ENCODE results near the gene METTL24.
A peak's percentile ranks its signal among the peaks of the same experiment; 100 is the strongest.

Gene METTL24

GRCh38 chr6:110355022-110355421, 3.1 kb downstream of the METTL24 start:
- no peaks in the 10 kb centered on the region for H3K36me3 ChIP-seq (ENCODE audit: control insufficient read depth in 1 of 2, insufficient read depth in 2 of 2, low read depth in 1 of 2, low read length in 2 of 2)
- no peak overlapping the region for H3K27ac ChIP-seq (ENCODE audit: low read length, poor library complexity, severe bottlenecking)
- no peak overlapping the region for H3K4ac ChIP-seq (ENCODE audit: low read depth in 1 of 2, low read length in 2 of 2)
- no peak overlapping the region for H2AK5ac ChIP-seq (ENCODE audit: low read length, severe bottlenecking)
- 44% methylated on average over 1 of the region's 2 CpGs for WGBS
- H4K91ac ChIP-seq (ENCODE audit: low read length) = no peak overlapping the region
- H3K14ac ChIP-seq (ENCODE audit: low read length in 2 of 2) = no peak overlapping the region
- no peak overlapping the region for H3K23ac ChIP-seq (ENCODE audit: low read length in 2 of 2)
- H3K9ac ChIP-seq (ENCODE audit: low read length) = no peak overlapping the region
- H2BK120ac ChIP-seq (ENCODE audit: low read depth, low read length) = no peak overlapping the region
- H2BK5ac ChIP-seq (ENCODE audit: low read depth, low read length, poor library complexity, severe bottlenecking) = no peak overlapping the region
- no peak overlapping the region for H2BK12ac ChIP-seq (ENCODE audit: low read length in 2 of 2)
- H3K9me3 ChIP-seq (ENCODE audit: control insufficient read depth, low read length) = no peaks in the 10 kb centered on the region
- peaks cover 35 to 37% of the 10 kb centered on the region in 2 experiments for H3K27me3 ChIP-seq (ENCODE audit: control insufficient read depth in 1 of 2, insufficient read depth in 1 of 2, low read length in 2 of 2)
- no peak overlapping the region for H2AFZ ChIP-seq (ENCODE audit: low read depth, low read length)
- DNase-seq = no peak
- no peaks in the 10 kb centered on the region for H3K79me1 ChIP-seq (replicated peaks; ENCODE audit: low read length, poor library complexity, severe bottlenecking)
- peaks cover 11% of the 10 kb centered on the region for H3K4me1 ChIP-seq (ENCODE audit: control insufficient read depth, insufficient read depth, low read depth, low read length)
- H3K4me3 ChIP-seq (ENCODE audit: insufficient read depth in 1 of 2, low read depth in 1 of 2, low read length in 2 of 2) = no peak overlapping the region
- no peak overlapping the region for H2BK15ac ChIP-seq (ENCODE audit: low read depth, poor library complexity, severe bottlenecking)
- H4K8ac ChIP-seq (ENCODE audit: low read length) = no peak overlapping the region
- H3K4me2 ChIP-seq (ENCODE audit: low read length, poor library complexity, severe bottlenecking) = no peak overlapping the region
- no peak overlapping the region for H3K18ac ChIP-seq (ENCODE audit: low read depth in 1 of 2, low read length in 2 of 2)

GRCh38 chr6:110354153-110354552, 4.0 kb downstream of the METTL24 start:
- 100% methylated on average over 1 of the region's 2 CpGs for WGBS
- no peak overlapping the region for H3K14ac ChIP-seq (ENCODE audit: low read length in 2 of 2)

GRCh38 chr6:110353457-110354001, 4.6 kb downstream of the METTL24 start:
- peaks cover 20 to 26% of the 10 kb centered on the region in 2 experiments for H3K27me3 ChIP-seq (ENCODE audit: control insufficient read depth in 1 of 2, insufficient read depth in 1 of 2, low read length in 2 of 2)
- no peak overlapping the region for H2AFZ ChIP-seq (ENCODE audit: low read depth, low read length)
- no peak overlapping the region for H2BK15ac ChIP-seq (ENCODE audit: low read depth, poor library complexity, severe bottlenecking)
- no peak overlapping the region for H2AK5ac ChIP-seq (ENCODE audit: low read length, severe bottlenecking)
- no peak overlapping the region for H3K18ac ChIP-seq (ENCODE audit: low read depth in 1 of 2, low read length in 2 of 2)
- no peaks in the 10 kb centered on the region for H3K36me3 ChIP-seq (ENCODE audit: control insufficient read depth in 1 of 2, insufficient read depth in 2 of 2, low read depth in 1 of 2, low read length in 2 of 2)
- H2BK120ac ChIP-seq (ENCODE audit: low read depth, low read length) = no peak overlapping the region
- DNase-seq = no peak
- H2BK5ac ChIP-seq (ENCODE audit: low read depth, low read length, poor library complexity, severe bottlenecking) = no peak overlapping the region
- no peak overlapping the region for H3K4me2 ChIP-seq (ENCODE audit: low read length, poor library complexity, severe bottlenecking)
- H4K8ac ChIP-seq (ENCODE audit: low read length) = no peak overlapping the region
- H3K4me3 ChIP-seq (ENCODE audit: insufficient read depth in 1 of 2, low read depth in 1 of 2, low read length in 2 of 2) = no peak overlapping the region
- H3K4me1 ChIP-seq (ENCODE audit: control insufficient read depth, insufficient read depth, low read depth, low read length) = peaks cover 13% of the 10 kb centered on the region
- no peak overlapping the region for H3K9ac ChIP-seq (ENCODE audit: low read length)
- no peak overlapping the region for H3K23ac ChIP-seq (ENCODE audit: low read length in 2 of 2)
- H3K79me1 ChIP-seq (replicated peaks; ENCODE audit: low read length, poor library complexity, severe bottlenecking) = no peaks in the 10 kb centered on the region
- H3K9me3 ChIP-seq (ENCODE audit: control insufficient read depth, low read length) = no peaks in the 10 kb centered on the region
- WGBS = 100% methylated on average over 1 of the region's 4 CpGs
- H3K4ac ChIP-seq (ENCODE audit: low read depth in 1 of 2, low read length in 2 of 2) = no peak overlapping the region
- H3K27ac ChIP-seq (ENCODE audit: low read length, poor library complexity, severe bottlenecking) = no peak overlapping the region
- no peak overlapping the region for H3K14ac ChIP-seq (ENCODE audit: low read length in 2 of 2)
- no peak overlapping the region for H2BK12ac ChIP-seq (ENCODE audit: low read length in 2 of 2)
- H4K91ac ChIP-seq (ENCODE audit: low read length) = no peak overlapping the region

More at GRCh38 chr6:110354153-110354552, 4.0 kb downstream of the METTL24 start:
- peaks cover 13% of the 10 kb centered on the region for H3K4me1 ChIP-seq (ENCODE audit: control insufficient read depth, insufficient read depth, low read depth, low read length)
- H3K4me2 ChIP-seq (ENCODE audit: low read length, poor library complexity, severe bottlenecking) = no peak overlapping the region
- no peak for DNase-seq
- H3K27me3 ChIP-seq (ENCODE audit: control insufficient read depth in 1 of 2, insufficient read depth in 1 of 2, low read length in 2 of 2) = peaks cover 27 to 33% of the 10 kb centered on the region in 2 experiments
- H2AK5ac ChIP-seq (ENCODE audit: low read length, severe bottlenecking) = no peak overlapping the region
- no peaks in the 10 kb centered on the region for H3K36me3 ChIP-seq (ENCODE audit: control insufficient read depth in 1 of 2, insufficient read depth in 2 of 2, low read depth in 1 of 2, low read length in 2 of 2)
- H3K9ac ChIP-seq (ENCODE audit: low read length) = no peak overlapping the region
- H4K91ac ChIP-seq (ENCODE audit: low read length) = no peak overlapping the region
- H3K4me3 ChIP-seq (ENCODE audit: insufficient read depth in 1 of 2, low read depth in 1 of 2, low read length in 2 of 2) = no peak overlapping the region
- H3K23ac ChIP-seq (ENCODE audit: low read length in 2 of 2) = no peak overlapping the region
- H3K9me3 ChIP-seq (ENCODE audit: control insufficient read depth, low read length) = no peaks in the 10 kb centered on the region
- H2BK5ac ChIP-seq (ENCODE audit: low read depth, low read length, poor library complexity, severe bottlenecking) = no peak overlapping the region
- no peak overlapping the region for H2BK12ac ChIP-seq (ENCODE audit: low read length in 2 of 2)
- H4K8ac ChIP-seq (ENCODE audit: low read length) = no peak overlapping the region
- H3K4ac ChIP-seq (ENCODE audit: low read depth in 1 of 2, low read length in 2 of 2) = no peak overlapping the region
- H2BK120ac ChIP-seq (ENCODE audit: low read depth, low read length) = no peak overlapping the region
- H2BK15ac ChIP-seq (ENCODE audit: low read depth, poor library complexity, severe bottlenecking) = no peak overlapping the region
- H3K18ac ChIP-seq (ENCODE audit: low read depth in 1 of 2, low read length in 2 of 2) = no peak overlapping the region
- no peaks in the 10 kb centered on the region for H3K79me1 ChIP-seq (replicated peaks; ENCODE audit: low read length, poor library complexity, severe bottlenecking)
- H3K27ac ChIP-seq (ENCODE audit: low read length, poor library complexity, severe bottlenecking) = no peak overlapping the region
- H2AFZ ChIP-seq (ENCODE audit: low read depth, low read length) = no peak overlapping the region

GRCh38 chr6:110352563-110353262, 5.4 kb downstream of the METTL24 start:
- no peak overlapping the region for H4K8ac ChIP-seq (ENCODE audit: low read length)
- no peak overlapping the region for H2BK12ac ChIP-seq (ENCODE audit: low read length in 2 of 2)
- H4K91ac ChIP-seq (ENCODE audit: low read length) = no peak overlapping the region
- H3K18ac ChIP-seq (ENCODE audit: low read depth in 1 of 2, low read length in 2 of 2) = no peak overlapping the region
- H2BK5ac ChIP-seq (ENCODE audit: low read depth, low read length, poor library complexity, severe bottlenecking) = no peak overlapping the region
- no peak overlapping the region for H2BK120ac ChIP-seq (ENCODE audit: low read depth, low read length)
- H3K4me1 ChIP-seq (ENCODE audit: control insufficient read depth, insufficient read depth, low read depth, low read length) = peaks cover 7% of the 10 kb centered on the region
- no peak overlapping the region for H3K4me2 ChIP-seq (ENCODE audit: low read length, poor library complexity, severe bottlenecking)
- no peak overlapping the region for H2AK5ac ChIP-seq (ENCODE audit: low read length, severe bottlenecking)
- no peak overlapping the region for H2BK15ac ChIP-seq (ENCODE audit: low read depth, poor library complexity, severe bottlenecking)
- H3K4me3 ChIP-seq (ENCODE audit: insufficient read depth in 1 of 2, low read depth in 1 of 2, low read length in 2 of 2) = no peak overlapping the region
- no peak overlapping the region for H3K23ac ChIP-seq (ENCODE audit: low read length in 2 of 2)
- H3K27ac ChIP-seq (ENCODE audit: low read length, poor library complexity, severe bottlenecking) = no peak overlapping the region
- peak; percentile 65 for DNase-seq
- WGBS = 19% methylated on average over 7 of the region's 7 CpGs
- H3K9me3 ChIP-seq (ENCODE audit: control insufficient read depth, low read length) = no peaks in the 10 kb centered on the region
- H3K27me3 ChIP-seq (ENCODE audit: control insufficient read depth in 1 of 2, insufficient read depth in 1 of 2, low read length in 2 of 2) = peaks cover 14 to 24% of the 10 kb centered on the region in 2 experiments
- no peak overlapping the region for H3K4ac ChIP-seq (ENCODE audit: low read depth in 1 of 2, low read length in 2 of 2)
- H3K79me1 ChIP-seq (replicated peaks; ENCODE audit: low read length, poor library complexity, severe bottlenecking) = no peaks in the 10 kb centered on the region
- no peaks in the 10 kb centered on the region for H3K36me3 ChIP-seq (ENCODE audit: control insufficient read depth in 1 of 2, insufficient read depth in 2 of 2, low read depth in 1 of 2, low read length in 2 of 2)
- no peak overlapping the region for H2AFZ ChIP-seq (ENCODE audit: low read depth, low read length)
- H3K14ac ChIP-seq (ENCODE audit: low read length in 2 of 2) = no peak overlapping the region
- no peak overlapping the region for H3K9ac ChIP-seq (ENCODE audit: low read length)

Measured in mesenchymal stem cell (in vitro differentiated cells and primary cell).